Measurements from ENCODE around the gene ASMT. TPM values are rescaled to one million over a fixed set of nuclear protein-coding genes. Genes with fewer than 3 reads are reported as not detected.
A peak's percentile ranks its signal among the peaks of the same experiment; 100 is the strongest.

ASMT gene
- polyA plus RNA-seq, 3 donors = 0.69 TPM; not detected in 2

DNA sequence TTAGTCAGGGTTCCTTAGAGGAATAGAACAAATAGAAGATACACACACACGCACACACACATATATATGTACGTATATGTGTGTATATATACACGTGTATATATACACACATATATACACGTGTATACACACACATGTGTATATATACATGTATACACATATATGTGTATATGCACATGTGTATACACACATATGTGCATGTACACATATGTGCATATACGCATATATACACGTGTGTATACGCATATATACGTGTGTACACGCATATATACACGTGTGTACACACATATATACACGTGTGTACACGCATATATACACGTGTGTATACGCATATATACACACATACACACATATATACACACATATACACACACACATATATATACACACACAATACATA lies 41.5 kb downstream of the ASMT start:
- no peak for DNase-seq
- H3K9me3 ChIP-seq (replicated peaks in 1 of 2; ENCODE audit: control insufficient read depth in 1 of 2, insufficient read depth in 1 of 2, low read length in 2 of 2) = no peaks in the 10 kb centered on the region
- H3K27ac ChIP-seq (ENCODE audit: low read depth in 1 of 2, low read length in 2 of 2) = no peak overlapping the region
- TF ChIP-seq CTCF (IDR thresholded peaks at IDR 0.05) = no peak
- H2AFZ ChIP-seq (ENCODE audit: insufficient read depth, low read depth, low read length, poor library complexity, severe bottlenecking) = no peak overlapping the region
- no peak overlapping the region for H3K27ac Mint-ChIP-seq
- intact Hi-C loops (cut with micrococcal nuclease) = loop anchor here in 1 of 2 donors (5.0 kb wide), 1 partner anchor 64 kb away; the partner anchor contains the start of gene AKAP17A
- no peaks in the 10 kb centered on the region for H3K27me3 ChIP-seq (ENCODE audit: control insufficient read depth in 2 of 2, insufficient read depth in 2 of 2, low read length in 2 of 2)
- no peak overlapping the region for H3K4me2 ChIP-seq (replicated peaks; ENCODE audit: extremely low read depth, low read length, poor library complexity, severe bottlenecking)
- peaks cover 13 to 19% of the 10 kb centered on the region in 2 donors for H3K4me1 ChIP-seq (ENCODE audit: control insufficient read depth in 1 of 2, insufficient read depth in 2 of 2, low read length in 2 of 2)
- peaks cover 20% of the 10 kb centered on the region for H3K4me1 Mint-ChIP-seq
- H3K4me3 ChIP-seq (replicated peaks in 1 of 3; ENCODE audit: low read depth in 2 of 3, low read length in 3 of 3) = no peak overlapping the region
- H3K36me3 ChIP-seq (replicated peaks in 1 of 2; ENCODE audit: control insufficient read depth in 1 of 2, insufficient read depth in 2 of 2, low read length in 2 of 2) = no peaks in the 10 kb centered on the region
- no peaks in the 10 kb centered on the region for H3K79me2 ChIP-seq (ENCODE audit: insufficient read depth, low read length)
- peaks cover 0 to 4% (median 0%) of the 10 kb centered on the region in 7 donors for H3K9me3 Mint-ChIP-seq
- no peaks in the 10 kb centered on the region for H3K36me3 Mint-ChIP-seq
- peaks cover 0 to 1% (median 0%) of the 10 kb centered on the region in 3 donors for H3K27me3 Mint-ChIP-seq (ENCODE audit: low read depth in 3 of 3)
- WGBS (ENCODE audit: insufficient coverage) = no CpG with 5 or more reads among the region's 14 CpGs
- no peak overlapping the region for H3K4me3 Mint-ChIP-seq
- no peaks in the 10 kb centered on the region for H4K20me1 ChIP-seq (ENCODE audit: insufficient read depth, low read length)
- H3K9ac ChIP-seq (ENCODE audit: insufficient read depth, low read length, poor library complexity, severe bottlenecking) = no peak overlapping the region

DNA sequence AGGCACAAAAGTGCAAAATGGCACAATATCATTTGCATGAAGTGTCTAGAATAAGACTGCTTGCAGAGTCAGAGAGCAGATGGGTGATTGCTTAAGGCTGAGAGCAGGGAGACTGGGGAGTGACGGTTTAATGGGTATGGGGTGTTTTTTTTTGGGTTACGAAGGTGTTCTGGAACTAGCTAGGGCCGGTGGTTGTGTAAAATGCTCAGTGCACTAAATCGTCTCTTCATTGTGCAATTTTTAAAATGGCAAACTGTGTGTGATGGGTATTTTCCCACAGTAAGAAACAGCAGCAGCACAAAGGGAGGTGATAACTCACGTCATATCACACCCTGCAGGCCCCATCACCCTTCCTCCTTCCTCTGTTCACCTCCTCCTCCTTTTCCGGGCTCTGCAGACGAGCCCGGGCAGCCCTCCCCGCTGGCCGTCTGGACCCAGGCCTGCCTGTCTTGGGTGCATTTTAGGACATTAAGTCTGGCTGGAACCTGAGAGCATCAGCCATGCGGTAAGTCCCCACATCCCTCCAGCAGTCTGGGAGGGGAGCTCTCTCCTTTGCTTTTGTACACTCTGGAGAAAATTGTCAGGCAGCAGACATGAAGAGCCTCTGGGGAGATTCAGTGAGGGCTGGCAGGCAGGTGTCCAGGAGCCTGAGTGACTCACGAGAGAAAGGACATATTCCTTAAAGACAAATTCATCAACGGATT lies 42.7 kb downstream of the ASMT start:
- peak overlapping the region; percentile 50 for H2AFZ ChIP-seq (ENCODE audit: insufficient read depth, low read depth, low read length, poor library complexity, severe bottlenecking)
- H3K36me3 Mint-ChIP-seq = no peaks in the 10 kb centered on the region
- H3K4me1 ChIP-seq (ENCODE audit: control insufficient read depth in 1 of 2, insufficient read depth in 2 of 2, low read length in 2 of 2) = peaks cover 20 to 31% of the 10 kb centered on the region in 2 donors

More for the DNA sequence above, 42.7 kb downstream of the ASMT start:
- Mint-ChIP-seq H3K27ac (peak overlapping the region in 6 of 7 donors; percentile 38 to 84 (median 68)), H3K9me3 (peaks cover 0 to 4% (median 0%) of the 10 kb centered on the region in 7 donors), H3K4me3 (peak overlapping the region; percentile 59 to 72), H3K4me1 (peaks cover 19% of the 10 kb centered on the region), H3K27me3 (ENCODE audit: low read depth in 3 of 3) (no peaks in the 10 kb centered on the region)
- peak; percentile 33 to 72 (median 39) for DNase-seq
- TF ChIP-seq CTCF (IDR thresholded peaks at IDR 0.05) = no peak
- H3K79me2 ChIP-seq (ENCODE audit: insufficient read depth, low read length) = peaks cover 6% of the 10 kb centered on the region
- no peaks in the 10 kb centered on the region for H3K9me3 ChIP-seq (replicated peaks in 1 of 2; ENCODE audit: control insufficient read depth in 1 of 2, insufficient read depth in 1 of 2, low read length in 2 of 2)
- intact Hi-C loops (cut with micrococcal nuclease) = loop anchor here in 1 of 2 donors (5.0 kb wide), 1 partner anchor 65 kb away; the partner anchor contains the start of gene AKAP17A
- H3K27ac ChIP-seq (ENCODE audit: low read depth in 1 of 2, low read length in 2 of 2) = peak overlapping the region; percentile 36 to 46
- peak overlapping the region; percentile 1 for H3K4me2 ChIP-seq (replicated peaks; ENCODE audit: extremely low read depth, low read length, poor library complexity, severe bottlenecking)
- H3K9ac ChIP-seq (ENCODE audit: insufficient read depth, low read length, poor library complexity, severe bottlenecking) = no peak overlapping the region
- H4K20me1 ChIP-seq (ENCODE audit: insufficient read depth, low read length) = no peaks in the 10 kb centered on the region
- H3K36me3 ChIP-seq (replicated peaks in 1 of 2; ENCODE audit: control insufficient read depth in 1 of 2, insufficient read depth in 2 of 2, low read length in 2 of 2) = no peaks in the 10 kb centered on the region
- H3K27me3 ChIP-seq (ENCODE audit: control insufficient read depth in 2 of 2, insufficient read depth in 2 of 2, low read length in 2 of 2) = no peaks in the 10 kb centered on the region
- no peak overlapping the region for H3K4me3 ChIP-seq (replicated peaks in 1 of 3; ENCODE audit: low read depth in 2 of 3, low read length in 3 of 3)
- 2% methylated on average over 11 of the region's 13 CpGs for WGBS (ENCODE audit: insufficient coverage)
